T-helper 1 cell treated with Interleukin-12 subunit alpha and Interleukin-12 subunit beta and Interleukin-4 antibody, amounts not matched to agents 30 μg/mL and 1 μg/mL, for 36 hours (primary cell): Measurements from ENCODE around the gene MAPK11.

Experiments used
- H3K27ac Mint-ChIP-seq: one replicate; pipeline ENCODE4 v1.8.0; 2021; ENCODE audit warnings: mild to moderate bottlenecking, mixed read lengths
- H3K27me3 Mint-ChIP-seq: one replicate; pipeline ENCODE4 v1.8.0; 2021; ENCODE audit warnings: low read depth, mixed read lengths
- H3K36me3 Mint-ChIP-seq: one replicate; pipeline ENCODE4 v1.8.0; 2021; ENCODE audit warnings: low read depth, mixed read lengths
- H3K4me1 Mint-ChIP-seq: one replicate; pipeline ENCODE4 v1.8.0; 2021; ENCODE audit warnings: low read depth, mixed read lengths
- H3K4me3 Mint-ChIP-seq: one replicate; pipeline ENCODE4 v1.8.0; 2021; ENCODE audit warnings: mild to moderate bottlenecking, moderate library complexity, mixed read lengths
- H3K9me3 Mint-ChIP-seq: one replicate; pipeline ENCODE4 v1.8.0; 2021; ENCODE audit warnings: mixed read lengths

The MAPK11 gene

DNA sequence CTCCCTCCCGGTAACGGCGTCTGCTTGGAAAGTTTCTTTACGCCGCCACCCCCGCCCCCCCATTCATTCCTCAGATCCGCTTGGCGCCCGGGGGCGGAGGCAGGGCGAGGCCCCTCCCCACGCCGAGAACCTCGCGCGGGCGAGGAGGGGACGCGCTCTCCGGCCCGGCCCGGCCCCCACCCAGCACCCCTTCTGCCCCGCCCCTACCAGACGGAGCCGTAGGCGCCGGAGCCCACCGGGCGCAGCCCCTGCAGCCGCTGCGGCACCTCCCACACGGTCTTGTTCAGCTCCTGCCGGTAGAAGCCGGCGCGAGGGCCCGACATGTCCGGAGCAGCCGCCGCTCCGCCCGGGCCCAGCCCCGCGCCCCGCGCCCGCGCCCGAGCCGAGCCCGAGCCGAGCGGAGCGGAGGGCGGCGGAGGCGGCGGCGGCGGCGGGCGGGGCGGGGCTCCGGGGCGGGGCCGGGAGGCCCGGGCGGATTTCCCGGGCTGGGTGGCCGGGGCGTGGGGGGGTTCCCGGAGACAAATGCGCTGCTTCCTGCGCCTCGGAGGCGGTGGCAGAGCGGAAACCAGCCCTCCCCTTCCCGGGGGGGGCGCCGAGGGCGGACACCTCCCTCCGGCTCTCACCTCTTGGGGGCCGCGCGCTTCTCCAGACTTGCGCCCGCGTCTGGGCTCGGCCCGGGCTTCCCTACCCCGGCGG is at the start of gene MAPK11:
TSS of gene MAPK11 (minus strand) at position 411 of the 696 bp plus-strand sequence. CDS start at position 323, 88 bp downstream.
- peaks cover 3% of the 10 kb centered on the region for H3K36me3 Mint-ChIP-seq
- H3K9me3 Mint-ChIP-seq: no peaks in the 10 kb centered on the region
- peak within 1 kb of the TSS; percentile 73 for H3K4me3 Mint-ChIP-seq
- H3K27ac Mint-ChIP-seq: peak within 1 kb of the TSS; percentile 45
- H3K4me1 Mint-ChIP-seq: peaks cover 10% of the 10 kb centered on the region
- peaks cover 10% of the 10 kb centered on the region for H3K27me3 Mint-ChIP-seq

- Mint-ChIP-seq H3K27me3 (peaks cover 1% of the 10 kb centered on the region), H3K27ac (no peak overlapping the region), H3K9me3 (no peaks in the 10 kb centered on the region), H3K4me1 (peaks cover under 1% of the 10 kb centered on the region), H3K4me3 (no peak overlapping the region), H3K36me3 (no peaks in the 10 kb centered on the region)
Measured at GRCh38 chr22:50319503-50319951, 49.3 kb upstream of the MAPK11 start.

DNA sequence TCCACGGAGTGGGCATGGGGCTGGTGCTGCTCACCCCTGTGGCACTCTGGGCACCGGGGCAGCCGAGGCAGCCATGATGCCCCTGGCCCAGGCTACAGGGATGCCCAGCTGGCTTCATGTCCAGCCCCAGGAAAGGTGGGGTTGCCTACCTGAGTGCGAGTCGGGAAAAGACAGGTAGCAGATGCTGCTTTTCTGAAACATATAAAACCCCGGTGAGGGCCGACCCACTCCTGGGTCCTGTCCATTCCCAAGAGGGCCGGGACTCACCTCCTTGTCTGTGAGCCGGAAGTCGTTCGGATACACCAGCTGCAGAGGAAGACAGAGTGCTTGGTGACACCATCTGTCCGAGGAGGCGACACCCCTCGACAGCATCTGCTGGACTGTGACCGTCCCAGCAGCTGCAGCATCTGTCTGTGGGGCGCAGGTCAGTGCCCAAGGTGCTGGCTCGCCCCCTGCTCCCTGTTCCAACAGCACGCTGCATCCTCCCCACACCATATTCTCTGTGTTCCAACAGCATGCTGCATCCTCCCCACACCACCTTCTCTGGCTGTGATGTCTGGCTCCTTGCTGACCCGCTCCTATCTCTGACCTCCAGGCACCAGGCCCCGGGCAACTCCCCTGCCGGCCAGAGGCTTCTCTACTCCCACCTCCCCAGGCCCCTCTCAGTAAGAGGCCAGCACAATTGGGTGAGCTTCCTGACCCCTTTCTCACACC is 48.7 kb upstream of the MAPK11 start:
- Mint-ChIP-seq H3K4me3 (no peak overlapping the region), H3K9me3 (no peaks in the 10 kb centered on the region), H3K27ac (no peak overlapping the region), H3K36me3 (no peaks in the 10 kb centered on the region), H3K27me3 (no peaks in the 10 kb centered on the region), H3K4me1 (peaks cover 5% of the 10 kb centered on the region)

GRCh38 chr22:50318356-50318697 is 48.1 kb upstream of the MAPK11 start:
- Mint-ChIP-seq H3K4me3 (no peak overlapping the region), H3K9me3 (no peaks in the 10 kb centered on the region), H3K36me3 (no peaks in the 10 kb centered on the region), H3K4me1 (peaks cover 6% of the 10 kb centered on the region), H3K27ac (no peak overlapping the region), H3K27me3 (no peaks in the 10 kb centered on the region)

DNA sequence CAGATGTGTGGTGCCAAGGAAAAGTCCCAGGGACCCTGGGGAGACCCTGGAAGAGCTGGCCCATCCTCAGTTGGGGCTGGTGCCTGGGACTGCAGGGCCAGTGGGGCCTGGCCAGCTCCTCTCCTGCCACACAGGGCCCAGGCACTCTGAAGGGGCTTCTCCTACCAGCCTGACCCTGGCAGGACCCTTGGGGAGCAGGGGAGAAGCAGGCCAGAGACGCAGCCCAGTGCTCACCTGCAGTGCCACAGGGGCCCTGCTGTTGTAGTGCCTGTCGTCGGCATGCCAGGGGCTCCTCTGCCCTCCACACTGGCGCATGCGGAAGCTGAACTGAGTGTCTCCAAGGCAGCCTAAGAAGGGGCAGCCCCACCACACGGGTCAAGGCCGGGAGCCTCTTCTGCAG is 47.5 kb upstream of the MAPK11 start:
- peaks cover 6% of the 10 kb centered on the region for H3K4me1 Mint-ChIP-seq
- no peaks in the 10 kb centered on the region for H3K27me3 Mint-ChIP-seq
- H3K27ac Mint-ChIP-seq: no peak overlapping the region
- H3K36me3 Mint-ChIP-seq: no peaks in the 10 kb centered on the region
- no peaks in the 10 kb centered on the region for H3K9me3 Mint-ChIP-seq
- no peak overlapping the region for H3K4me3 Mint-ChIP-seq

GRCh38 chr22:50317178-50317577 is 47.0 kb upstream of the MAPK11 start:
- Mint-ChIP-seq H3K4me1 (peaks cover 6% of the 10 kb centered on the region), H3K27ac (no peak overlapping the region), H3K36me3 (no peaks in the 10 kb centered on the region), H3K4me3 (no peak overlapping the region), H3K27me3 (no peaks in the 10 kb centered on the region), H3K9me3 (no peaks in the 10 kb centered on the region)

DNA sequence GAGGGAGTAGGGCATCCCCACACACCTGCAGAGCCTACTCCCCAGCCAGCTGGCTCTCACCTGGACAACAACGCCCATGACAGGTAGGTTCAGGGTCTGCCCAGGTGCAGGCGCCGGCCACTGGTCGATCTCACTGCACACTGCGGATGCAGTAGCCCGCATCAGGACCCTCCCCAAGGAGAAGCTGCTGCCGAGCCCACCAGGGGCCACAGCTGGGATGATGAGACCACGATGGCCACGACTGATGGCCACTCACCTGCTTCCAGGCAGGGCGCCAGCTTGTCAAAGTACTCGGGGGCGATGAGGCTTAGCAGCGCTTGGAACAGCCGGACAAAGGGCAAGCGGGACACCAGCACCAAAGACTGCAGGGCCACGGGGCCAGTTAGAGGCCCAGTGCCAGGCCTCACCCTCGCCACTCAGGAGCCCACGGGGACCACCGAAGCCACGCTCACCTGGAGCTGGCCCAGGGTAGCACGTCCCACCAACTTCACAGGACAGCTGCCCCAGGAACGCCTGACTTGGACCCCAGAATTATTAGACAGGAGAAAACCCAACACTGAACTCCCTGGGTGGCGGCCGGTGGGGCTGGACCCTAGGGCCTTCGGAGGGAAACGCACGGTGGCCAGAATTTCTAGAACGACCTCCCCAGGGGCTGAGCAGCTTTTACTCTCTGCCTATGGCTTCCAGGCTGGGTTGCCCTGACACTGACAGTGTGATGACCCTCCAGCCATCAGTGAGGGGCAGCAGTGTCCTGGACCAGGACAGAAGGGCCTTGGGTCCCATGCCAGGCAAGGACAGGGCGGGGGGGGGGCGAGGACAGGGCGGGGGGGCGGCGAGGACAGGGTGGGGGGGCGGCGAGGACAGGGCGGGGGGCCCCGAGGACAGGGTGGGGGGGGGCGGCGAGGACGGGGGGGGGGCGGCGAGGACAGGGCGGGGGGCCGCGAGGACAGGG is 46.2 kb upstream of the MAPK11 start:
- H3K36me3 Mint-ChIP-seq: no peaks in the 10 kb centered on the region
- no peak overlapping the region for H3K27ac Mint-ChIP-seq
- no peak overlapping the region for H3K4me3 Mint-ChIP-seq
- H3K27me3 Mint-ChIP-seq: no peaks in the 10 kb centered on the region
- no peaks in the 10 kb centered on the region for H3K9me3 Mint-ChIP-seq
- peaks cover 6% of the 10 kb centered on the region for H3K4me1 Mint-ChIP-seq

- H3K4me1 Mint-ChIP-seq: peaks cover 6% of the 10 kb centered on the region
- H3K27ac Mint-ChIP-seq: peak overlapping the region; percentile 4
- no peaks in the 10 kb centered on the region for H3K36me3 Mint-ChIP-seq
- H3K27me3 Mint-ChIP-seq: no peaks in the 10 kb centered on the region
- H3K9me3 Mint-ChIP-seq: no peaks in the 10 kb centered on the region
- H3K4me3 Mint-ChIP-seq: peak overlapping the region; percentile 46
Measured at GRCh38 chr22:50315289-50316113, 45.3 kb upstream of the MAPK11 start.

- peak overlapping the region; percentile 76 for H3K27ac Mint-ChIP-seq
- H3K27me3 Mint-ChIP-seq: no peaks in the 10 kb centered on the region
- H3K9me3 Mint-ChIP-seq: no peaks in the 10 kb centered on the region
- no peaks in the 10 kb centered on the region for H3K36me3 Mint-ChIP-seq
- peaks cover 6% of the 10 kb centered on the region for H3K4me1 Mint-ChIP-seq
- peak overlapping the region; percentile 79 for H3K4me3 Mint-ChIP-seq
Measured at GRCh38 chr22:50314455-50315288, 44.5 kb upstream of the MAPK11 start.

- H3K27ac Mint-ChIP-seq: peak overlapping the region; percentile 76
Measured at GRCh38 chr22:50314081-50314454, 43.9 kb upstream of the MAPK11 start.

GRCh38 chr22:50313600-50313999 is 43.4 kb upstream of the MAPK11 start:
- no peaks in the 10 kb centered on the region for H3K9me3 Mint-ChIP-seq
- H3K27me3 Mint-ChIP-seq: peaks cover 4% of the 10 kb centered on the region
- peak overlapping the region; percentile 40 for H3K4me3 Mint-ChIP-seq
- H3K27ac Mint-ChIP-seq: peak overlapping the region; percentile 15
- no peaks in the 10 kb centered on the region for H3K36me3 Mint-ChIP-seq
- peaks cover 9% of the 10 kb centered on the region for H3K4me1 Mint-ChIP-seq

More at GRCh38 chr22:50314081-50314454, 43.9 kb upstream of the MAPK11 start:
- H3K4me3 Mint-ChIP-seq: peak overlapping the region; percentile 79
- peaks cover 6% of the 10 kb centered on the region for H3K4me1 Mint-ChIP-seq
- no peaks in the 10 kb centered on the region for H3K27me3 Mint-ChIP-seq
- H3K36me3 Mint-ChIP-seq: no peaks in the 10 kb centered on the region
- H3K9me3 Mint-ChIP-seq: no peaks in the 10 kb centered on the region

GRCh38 chr22:50313021-50313420 is 42.8 kb upstream of the MAPK11 start:
- Mint-ChIP-seq H3K9me3 (no peaks in the 10 kb centered on the region), H3K27me3 (peaks cover 6% of the 10 kb centered on the region), H3K36me3 (no peaks in the 10 kb centered on the region), H3K4me3 (no peak overlapping the region), H3K27ac (no peak overlapping the region), H3K4me1 (peaks cover 9% of the 10 kb centered on the region)

DNA sequence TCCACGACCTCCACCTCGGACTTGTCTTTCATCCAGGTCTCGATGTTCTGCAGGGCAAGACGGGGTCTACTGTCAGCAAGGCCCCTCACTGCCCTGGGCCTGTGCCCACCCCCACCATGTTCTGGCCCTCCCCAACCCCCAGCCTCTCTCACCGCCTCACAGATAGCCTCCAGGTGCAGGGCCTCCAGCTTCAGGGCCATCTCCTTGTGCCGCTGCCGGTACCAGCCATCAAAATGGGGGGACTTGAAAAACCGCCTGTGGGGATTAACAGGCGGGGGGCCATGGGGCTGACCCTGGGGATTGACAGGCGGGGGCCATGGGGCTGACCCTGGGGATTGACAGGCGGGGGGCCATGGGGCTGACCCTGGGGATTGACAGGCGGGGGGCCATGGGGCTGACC is 42.2 kb upstream of the MAPK11 start:
- no peak overlapping the region for H3K27ac Mint-ChIP-seq

More for the DNA sequence above, 42.2 kb upstream of the MAPK11 start:
- no peaks in the 10 kb centered on the region for H3K36me3 Mint-ChIP-seq
- peaks cover 6% of the 10 kb centered on the region for H3K27me3 Mint-ChIP-seq
- no peak overlapping the region for H3K4me3 Mint-ChIP-seq
- H3K4me1 Mint-ChIP-seq: peaks cover 9% of the 10 kb centered on the region
- no peaks in the 10 kb centered on the region for H3K9me3 Mint-ChIP-seq
